SK-N-SH treated with all-trans-retinoic acid at 6 μM for 48 hours (cell line): ENCODE measurements around the gene CRACR2A.

ENCODE experiments used
- ATAC-seq: fragments of 200-7000 bp; cut with Tn5 transposase; 3 replicates; pipeline ENCODE4 v1.9.1; 2020; ENCODE audit warnings: mild to moderate bottlenecking, moderate library complexity
- BACH2 ChIP-seq: fragments of 250-450 bp; sonication (Bioruptor Pico); IDR thresholded peaks from 2 replicates; pipeline ENCODE4 v1.9.0; 2021; ENCODE audit warnings: mild to moderate bottlenecking, borderline replicate concordance
- CSDC2 ChIP-seq: fragments of 250-450 bp; sonication (Bioruptor Pico); IDR thresholded peaks from 2 replicates; pipeline ENCODE4 v1.5.0; 2020; ENCODE audit warnings: mild to moderate bottlenecking, moderate library complexity
- ESRRG ChIP-seq: fragments of 250-450 bp; sonication (Bioruptor Pico); IDR thresholded peaks from 2 replicates; pipeline ENCODE4 v1.6.1; 2021; ENCODE audit warnings: mild to moderate bottlenecking
- GLIS3 ChIP-seq: fragments of 250-450 bp; sonication (Bioruptor Pico); IDR thresholded peaks from 2 replicates; pipeline ENCODE4 v1.5.0; 2020; ENCODE audit warnings: mild to moderate bottlenecking, moderate library complexity
- ISL1 ChIP-seq: fragments of 250-450 bp; sonication (Bioruptor Pico); IDR thresholded peaks from 2 replicates; pipeline ENCODE4 v2.1.2; 2022; ENCODE audit warnings: mild to moderate bottlenecking, moderate library complexity
- OSR1 ChIP-seq: fragments of 250-450 bp; sonication (Bioruptor Pico); IDR thresholded peaks from 2 replicates; pipeline ENCODE4 v1.8.0; 2022; ENCODE audit warnings: moderate library complexity, mild to moderate bottlenecking, inconsistent platforms
- PPARA ChIP-seq: fragments of 250-450 bp; sonication (Bioruptor Pico); IDR thresholded peaks from 2 replicates; pipeline ENCODE4 v1.5.0; 2020; ENCODE audit warnings: mild to moderate bottlenecking, borderline replicate concordance
- RARB ChIP-seq: fragments of 250-450 bp; sonication (Bioruptor Pico); IDR thresholded peaks from 2 replicates; pipeline ENCODE4 v1.8.0; 2021; ENCODE audit warnings: mild to moderate bottlenecking, moderate library complexity
- SNAI2 ChIP-seq: fragments of 250-450 bp; sonication (Bioruptor Pico); IDR thresholded peaks from 2 replicates; pipeline ENCODE4 v1.5.0; 2020; ENCODE audit warnings: mild to moderate bottlenecking, moderate library complexity
- TCF4 ChIP-seq: fragments of 250-450 bp; sonication (Bioruptor Pico); IDR thresholded peaks from 2 replicates; pipeline ENCODE4 v1.8.0; 2021; ENCODE audit warnings: mild to moderate bottlenecking, moderate library complexity, borderline replicate concordance
- TOX ChIP-seq: fragments of 250-450 bp; sonication (Bioruptor Pico); IDR thresholded peaks from 2 replicates; pipeline ENCODE4 v1.8.0; 2021; ENCODE audit warnings: mild to moderate bottlenecking, moderate library complexity, borderline replicate concordance
- ZC3H10 ChIP-seq: fragments of 250-450 bp; sonication (Bioruptor Pico); IDR thresholded peaks from 2 replicates; pipeline ENCODE4 v1.5.1; 2021; ENCODE audit warnings: mild to moderate bottlenecking, moderate library complexity
- ZFP3 ChIP-seq: fragments of 250-450 bp; sonication (Bioruptor Pico); IDR thresholded peaks from 2 replicates; pipeline ENCODE4 v1.5.0; 2020; ENCODE audit warnings: mild to moderate bottlenecking, moderate library complexity
- ZFP30 ChIP-seq: fragments of 450-650 bp; formaldehyde crosslinking; IDR thresholded peaks from 2 replicates; pipeline ENCODE4 v1.5.0; 2022; ENCODE audit warnings: mild to moderate bottlenecking, moderate library complexity
- ZNF565 ChIP-seq: fragments of 450-650 bp; formaldehyde crosslinking; conservative IDR thresholded peaks from 2 replicates; pipeline ENCODE4 v1.5.0; 2020; ENCODE audit warnings: low read depth, mild to moderate bottlenecking, moderate library complexity
- ZNF70 ChIP-seq: fragments of 450-650 bp; formaldehyde crosslinking; IDR thresholded peaks from 2 replicates; pipeline ENCODE4 v1.5.0; 2020; ENCODE audit warnings: mild to moderate bottlenecking, moderate library complexity
- ZNF8 ChIP-seq: fragments of 450-650 bp; formaldehyde crosslinking; IDR thresholded peaks from 2 replicates; pipeline ENCODE4 v1.5.0; 2020; ENCODE audit warnings: mild to moderate bottlenecking, moderate library complexity
- TF ChIP-seq, protein P1 (sequence below): fragments of 250-450 bp; sonication (Bioruptor Pico); IDR thresholded peaks from 2 replicates; pipeline ENCODE4 v1.8.0; 2021; ENCODE audit warnings: low read depth, mild to moderate bottlenecking, moderate library complexity, borderline replicate concordance
- TF ChIP-seq, protein P2 (sequence below): fragments of 250-450 bp; sonication (Bioruptor Pico); IDR thresholded peaks from 2 replicates; pipeline ENCODE4 v1.5.1; 2021; ENCODE audit warnings: mild to moderate bottlenecking, moderate library complexity
- TF ChIP-seq, protein P3 (sequence below): fragments of 250-450 bp; sonication (Bioruptor Pico); IDR thresholded peaks from 2 replicates; pipeline ENCODE4 v1.8.0; 2020; ENCODE audit warnings: mild to moderate bottlenecking, moderate library complexity, borderline replicate concordance
- TF ChIP-seq, protein P4 (sequence below): fragments of 250-450 bp; sonication (Bioruptor Pico); IDR thresholded peaks from 2 replicates; pipeline ENCODE4 v1.5.1; 2020; ENCODE audit warnings: low read depth, mild to moderate bottlenecking, moderate library complexity
- TF ChIP-seq, protein P5 (sequence below): fragments of 250-450 bp; sonication (Bioruptor Pico); IDR thresholded peaks from 2 replicates; pipeline ENCODE4 v1.5.0; 2020; ENCODE audit warnings: mild to moderate bottlenecking, moderate library complexity

CRACR2A gene

DNA sequence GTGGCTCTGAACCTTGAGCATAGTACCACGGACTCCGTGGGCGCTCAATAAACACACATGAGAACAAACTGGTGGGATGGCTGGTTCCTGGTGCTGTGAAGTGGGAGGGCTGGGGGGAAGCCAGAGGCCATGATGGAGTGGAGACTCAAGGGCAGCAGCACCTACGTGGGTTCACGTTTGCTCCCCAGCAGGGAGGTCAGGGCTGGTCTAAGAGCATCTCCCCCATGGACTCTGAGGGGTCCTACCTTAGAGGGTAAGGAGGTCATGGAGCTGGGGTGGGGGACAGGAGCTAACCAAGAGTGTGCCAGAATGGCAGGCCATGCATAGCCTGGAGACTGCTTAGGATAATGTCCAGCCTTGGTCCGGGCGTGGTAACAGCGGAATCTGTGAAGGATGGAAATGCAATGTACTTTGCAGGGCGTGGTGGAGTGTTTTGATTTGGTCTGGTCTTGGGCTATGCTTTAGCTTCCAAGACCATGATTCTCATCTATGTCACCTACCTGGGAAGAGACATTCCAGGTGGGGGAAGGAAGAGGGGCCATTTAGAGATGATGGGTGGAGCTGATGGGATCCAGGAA lies 158.9 kb downstream of the CRACR2A start:
- no peak for TF ChIP-seq RARB (CRISPR knock-in tag)
- TF ChIP-seq, protein P1, sequence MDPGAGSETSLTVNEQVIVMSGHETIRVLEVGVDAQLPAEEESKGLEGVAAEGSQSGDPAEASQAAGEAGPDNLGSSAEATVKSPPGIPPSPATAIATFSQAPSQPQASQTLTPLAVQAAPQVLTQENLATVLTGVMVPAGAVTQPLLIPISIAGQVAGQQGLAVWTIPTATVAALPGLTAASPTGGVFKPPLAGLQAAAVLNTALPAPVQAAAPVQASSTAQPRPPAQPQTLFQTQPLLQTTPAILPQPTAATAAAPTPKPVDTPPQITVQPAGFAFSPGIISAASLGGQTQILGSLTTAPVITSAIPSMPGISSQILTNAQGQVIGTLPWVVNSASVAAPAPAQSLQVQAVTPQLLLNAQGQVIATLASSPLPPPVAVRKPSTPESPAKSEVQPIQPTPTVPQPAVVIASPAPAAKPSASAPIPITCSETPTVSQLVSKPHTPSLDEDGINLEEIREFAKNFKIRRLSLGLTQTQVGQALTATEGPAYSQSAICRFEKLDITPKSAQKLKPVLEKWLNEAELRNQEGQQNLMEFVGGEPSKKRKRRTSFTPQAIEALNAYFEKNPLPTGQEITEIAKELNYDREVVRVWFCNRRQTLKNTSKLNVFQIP = no peak
- no peak for TF ChIP-seq ZNF70
- no peak for TF ChIP-seq BACH2 (CRISPR knock-in tag)
- TF ChIP-seq ISL1 (CRISPR knock-in tag) = no peak
- TF ChIP-seq ZC3H10 (CRISPR knock-in tag) = no peak
- no peak for TF ChIP-seq ZFP30 (CRISPR knock-in tag)
- TF ChIP-seq SNAI2 (CRISPR knock-in tag) = no peak
- no peak for TF ChIP-seq GLIS3 (CRISPR knock-in tag)
- TF ChIP-seq, protein P2, sequence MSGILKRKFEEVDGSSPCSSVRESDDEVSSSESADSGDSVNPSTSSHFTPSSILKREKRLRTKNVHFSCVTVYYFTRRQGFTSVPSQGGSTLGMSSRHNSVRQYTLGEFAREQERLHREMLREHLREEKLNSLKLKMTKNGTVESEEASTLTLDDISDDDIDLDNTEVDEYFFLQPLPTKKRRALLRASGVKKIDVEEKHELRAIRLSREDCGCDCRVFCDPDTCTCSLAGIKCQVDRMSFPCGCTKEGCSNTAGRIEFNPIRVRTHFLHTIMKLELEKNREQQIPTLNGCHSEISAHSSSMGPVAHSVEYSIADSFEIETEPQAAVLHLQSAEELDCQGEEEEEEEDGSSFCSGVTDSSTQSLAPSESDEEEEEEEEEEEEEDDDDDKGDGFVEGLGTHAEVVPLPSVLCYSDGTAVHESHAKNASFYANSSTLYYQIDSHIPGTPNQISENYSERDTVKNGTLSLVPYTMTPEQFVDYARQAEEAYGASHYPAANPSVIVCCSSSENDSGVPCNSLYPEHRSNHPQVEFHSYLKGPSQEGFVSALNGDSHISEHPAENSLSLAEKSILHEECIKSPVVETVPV (CRISPR knock-in tag) = no peak
- TF ChIP-seq, protein P3, sequence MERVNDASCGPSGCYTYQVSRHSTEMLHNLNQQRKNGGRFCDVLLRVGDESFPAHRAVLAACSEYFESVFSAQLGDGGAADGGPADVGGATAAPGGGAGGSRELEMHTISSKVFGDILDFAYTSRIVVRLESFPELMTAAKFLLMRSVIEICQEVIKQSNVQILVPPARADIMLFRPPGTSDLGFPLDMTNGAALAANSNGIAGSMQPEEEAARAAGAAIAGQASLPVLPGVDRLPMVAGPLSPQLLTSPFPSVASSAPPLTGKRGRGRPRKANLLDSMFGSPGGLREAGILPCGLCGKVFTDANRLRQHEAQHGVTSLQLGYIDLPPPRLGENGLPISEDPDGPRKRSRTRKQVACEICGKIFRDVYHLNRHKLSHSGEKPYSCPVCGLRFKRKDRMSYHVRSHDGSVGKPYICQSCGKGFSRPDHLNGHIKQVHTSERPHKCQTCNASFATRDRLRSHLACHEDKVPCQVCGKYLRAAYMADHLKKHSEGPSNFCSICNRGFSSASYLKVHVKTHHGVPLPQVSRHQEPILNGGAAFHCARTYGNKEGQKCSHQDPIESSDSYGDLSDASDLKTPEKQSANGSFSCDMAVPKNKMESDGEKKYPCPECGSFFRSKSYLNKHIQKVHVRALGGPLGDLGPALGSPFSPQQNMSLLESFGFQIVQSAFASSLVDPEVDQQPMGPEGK (CRISPR knock-in tag) = no peak
- TF ChIP-seq TOX (CRISPR knock-in tag) = no peak
- no peak for TF ChIP-seq ZNF565 (CRISPR knock-in tag)
- TF ChIP-seq ZFP3 (CRISPR knock-in tag) = no peak
- TF ChIP-seq ZNF8 (CRISPR knock-in tag) = no peak
- TF ChIP-seq PPARA (CRISPR knock-in tag) = no peak
- TF ChIP-seq TCF4 (CRISPR knock-in tag) = no peak
- no peak for ATAC-seq

DNA sequence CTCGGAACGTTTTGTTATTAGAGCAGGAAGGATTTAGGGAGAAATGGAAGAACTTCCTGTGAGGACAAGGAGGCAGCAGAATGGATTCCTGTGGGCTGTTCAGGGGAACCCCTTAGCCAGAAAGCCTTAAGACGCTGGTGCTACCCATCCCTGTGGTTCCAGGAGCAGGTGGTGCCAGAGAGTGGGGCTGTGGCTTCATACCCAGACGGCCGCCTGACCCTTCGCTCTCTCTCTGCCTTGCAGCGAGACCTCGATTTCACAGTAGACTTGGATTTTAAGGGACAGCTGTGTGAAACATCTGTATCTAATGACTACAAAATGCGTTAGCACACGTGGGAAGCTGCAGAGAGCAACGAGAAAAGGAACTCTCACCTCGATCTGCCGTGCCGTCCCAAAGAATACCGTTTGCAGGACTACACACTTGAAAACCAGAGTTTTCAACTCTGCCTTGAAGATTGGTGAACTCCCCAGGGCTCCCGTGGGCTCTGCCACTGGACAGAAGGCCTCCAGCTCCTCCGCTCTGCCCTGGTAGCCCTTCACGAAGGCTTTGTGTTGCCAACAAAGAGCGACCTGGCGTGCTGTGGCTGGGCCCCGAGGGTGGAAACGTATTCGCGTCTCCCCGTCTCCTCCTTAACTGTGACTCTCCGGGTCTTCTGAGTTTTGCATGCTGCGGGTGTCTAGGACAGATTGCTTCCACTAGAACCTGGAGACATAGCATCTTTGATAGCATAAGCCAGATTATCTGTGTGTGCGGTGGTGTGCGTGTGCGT lies 159.9 kb downstream of the CRACR2A start:
- no peak for ATAC-seq
- no peak for TF ChIP-seq OSR1
- TF ChIP-seq ZNF8 (CRISPR knock-in tag) = no peak
- no peak for TF ChIP-seq TCF4 (CRISPR knock-in tag)
- TF ChIP-seq RARB (CRISPR knock-in tag) = no peak
- TF ChIP-seq, protein P3 (CRISPR knock-in tag) = no peak
- TF ChIP-seq, protein P4, sequence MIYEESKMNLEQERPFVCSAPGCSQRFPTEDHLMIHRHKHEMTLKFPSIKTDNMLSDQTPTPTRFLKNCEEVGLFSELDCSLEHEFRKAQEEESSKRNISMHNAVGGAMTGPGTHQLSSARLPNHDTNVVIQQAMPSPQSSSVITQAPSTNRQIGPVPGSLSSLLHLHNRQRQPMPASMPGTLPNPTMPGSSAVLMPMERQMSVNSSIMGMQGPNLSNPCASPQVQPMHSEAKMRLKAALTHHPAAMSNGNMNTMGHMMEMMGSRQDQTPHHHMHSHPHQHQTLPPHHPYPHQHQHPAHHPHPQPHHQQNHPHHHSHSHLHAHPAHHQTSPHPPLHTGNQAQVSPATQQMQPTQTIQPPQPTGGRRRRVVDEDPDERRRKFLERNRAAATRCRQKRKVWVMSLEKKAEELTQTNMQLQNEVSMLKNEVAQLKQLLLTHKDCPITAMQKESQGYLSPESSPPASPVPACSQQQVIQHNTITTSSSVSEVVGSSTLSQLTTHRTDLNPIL (CRISPR knock-in tag) = no peak
- no peak for TF ChIP-seq TOX (CRISPR knock-in tag)
- TF ChIP-seq GLIS3 (CRISPR knock-in tag) = no peak
- TF ChIP-seq ZFP30 (CRISPR knock-in tag) = no peak
- no peak for TF ChIP-seq ESRRG (CRISPR knock-in tag)
- TF ChIP-seq PPARA (CRISPR knock-in tag) = no peak
- no peak for TF ChIP-seq ZFP3 (CRISPR knock-in tag)
- TF ChIP-seq, protein P2 (CRISPR knock-in tag) = no peak
- TF ChIP-seq, protein P1 = no peak
- TF ChIP-seq ZC3H10 (CRISPR knock-in tag) = no peak
- no peak for TF ChIP-seq SNAI2 (CRISPR knock-in tag)
- TF ChIP-seq, protein P5, sequence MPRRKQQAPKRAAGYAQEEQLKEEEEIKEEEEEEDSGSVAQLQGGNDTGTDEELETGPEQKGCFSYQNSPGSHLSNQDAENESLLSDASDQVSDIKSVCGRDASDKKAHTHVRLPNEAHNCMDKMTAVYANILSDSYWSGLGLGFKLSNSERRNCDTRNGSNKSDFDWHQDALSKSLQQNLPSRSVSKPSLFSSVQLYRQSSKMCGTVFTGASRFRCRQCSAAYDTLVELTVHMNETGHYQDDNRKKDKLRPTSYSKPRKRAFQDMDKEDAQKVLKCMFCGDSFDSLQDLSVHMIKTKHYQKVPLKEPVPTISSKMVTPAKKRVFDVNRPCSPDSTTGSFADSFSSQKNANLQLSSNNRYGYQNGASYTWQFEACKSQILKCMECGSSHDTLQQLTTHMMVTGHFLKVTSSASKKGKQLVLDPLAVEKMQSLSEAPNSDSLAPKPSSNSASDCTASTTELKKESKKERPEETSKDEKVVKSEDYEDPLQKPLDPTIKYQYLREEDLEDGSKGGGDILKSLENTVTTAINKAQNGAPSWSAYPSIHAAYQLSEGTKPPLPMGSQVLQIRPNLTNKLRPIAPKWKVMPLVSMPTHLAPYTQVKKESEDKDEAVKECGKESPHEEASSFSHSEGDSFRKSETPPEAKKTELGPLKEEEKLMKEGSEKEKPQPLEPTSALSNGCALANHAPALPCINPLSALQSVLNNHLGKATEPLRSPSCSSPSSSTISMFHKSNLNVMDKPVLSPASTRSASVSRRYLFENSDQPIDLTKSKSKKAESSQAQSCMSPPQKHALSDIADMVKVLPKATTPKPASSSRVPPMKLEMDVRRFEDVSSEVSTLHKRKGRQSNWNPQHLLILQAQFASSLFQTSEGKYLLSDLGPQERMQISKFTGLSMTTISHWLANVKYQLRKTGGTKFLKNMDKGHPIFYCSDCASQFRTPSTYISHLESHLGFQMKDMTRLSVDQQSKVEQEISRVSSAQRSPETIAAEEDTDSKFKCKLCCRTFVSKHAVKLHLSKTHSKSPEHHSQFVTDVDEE (CRISPR knock-in tag) = no peak
- no peak for TF ChIP-seq ZNF565 (CRISPR knock-in tag)
- no peak for TF ChIP-seq CSDC2 (CRISPR knock-in tag)
